Neural cell (in vitro differentiated cells): ENCODE measurements around the gene RELL2.

Experiments used
- CTCF ChIP-seq: fragments of 450-650 bp; IDR thresholded peaks from 2 replicates; pipeline ENCODE4 v1.5.1; 2014; ENCODE audit warnings: antibody characterized with exemption, mild to moderate bottlenecking, moderate library complexity; ENCODE audit not compliant: poor library complexity, severe bottlenecking
- EP300 ChIP-seq: fragments of 450-650 bp; conservative IDR thresholded peaks from 2 replicates; pipeline ENCODE4 v1.6.1; 2014; ENCODE audit warnings: antibody characterized with exemption, mild to moderate bottlenecking, moderate library complexity; ENCODE audit not compliant: poor library complexity, severe bottlenecking
- EZH2 ChIP-seq: fragments of 200-600, 300-800 bp; shearing (Covaris generic), sonication (generic); IDR thresholded peaks from 2 replicates; pipeline ENCODE4 v1.6.1; 2014; ENCODE audit warnings: antibody characterized with exemption, low read length, borderline replicate concordance, mild to moderate bottlenecking; ENCODE audit not compliant: insufficient read depth, poor library complexity, severe bottlenecking
- MXI1 ChIP-seq: fragments of 450-650 bp; conservative IDR thresholded peaks from 2 replicates; pipeline ENCODE4 v1.6.1; 2014; ENCODE audit warnings: antibody characterized with exemption, mild to moderate bottlenecking; ENCODE audit not compliant: poor library complexity, severe bottlenecking
- POLR2AphosphoS5 ChIP-seq: IDR thresholded peaks from 2 replicates; pipeline ENCODE4 v1.6.1; 2012
- RAD21 ChIP-seq: fragments of 450-650 bp; conservative IDR thresholded peaks from 2 replicates; pipeline ENCODE4 v1.6.1; 2014; ENCODE audit warnings: antibody characterized with exemption, mild to moderate bottlenecking, moderate library complexity
- SMC3 ChIP-seq: fragments of 450-650 bp; conservative IDR thresholded peaks from 2 replicates; pipeline ENCODE4 v1.6.1; 2014; ENCODE audit warnings: antibody characterized with exemption, mild to moderate bottlenecking, moderate library complexity; ENCODE audit not compliant: poor library complexity
- TAF1 ChIP-seq: IDR thresholded peaks from 2 replicates; pipeline ENCODE4 v1.6.1; 2012; ENCODE audit warnings: low read depth

DNA sequence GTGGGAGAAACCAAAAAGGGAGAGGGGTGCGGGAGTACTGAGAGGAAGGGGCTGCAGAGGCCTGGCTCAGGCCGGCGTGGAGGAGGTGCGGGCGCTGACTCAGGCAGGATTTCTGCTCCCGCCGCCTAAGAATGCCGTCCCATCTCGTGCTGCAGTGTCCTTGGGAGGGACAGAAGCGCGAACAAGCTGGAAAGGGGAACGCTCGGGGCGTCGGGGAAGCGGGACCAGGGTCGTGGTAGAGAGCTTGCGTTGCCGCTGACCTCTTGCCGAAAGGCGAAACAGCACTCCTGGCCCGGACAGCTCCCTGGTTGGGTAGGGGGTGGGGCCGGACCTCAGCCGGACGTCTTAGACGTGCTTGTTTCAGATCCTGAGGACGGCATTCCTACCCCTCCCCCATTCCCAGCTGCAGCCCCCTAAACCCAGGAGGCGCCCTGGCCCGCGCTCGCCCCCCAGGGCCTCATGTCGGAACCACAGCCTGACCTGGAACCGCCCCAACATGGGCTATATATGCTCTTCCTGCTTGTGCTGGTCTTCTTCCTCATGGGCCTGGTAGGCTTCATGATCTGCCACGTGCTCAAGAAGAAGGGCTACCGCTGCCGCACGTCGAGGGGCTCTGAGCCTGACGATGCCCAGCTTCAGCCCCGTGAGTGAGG lies 1.1 kb downstream of the RELL2 start:
- TF ChIP-seq CTCF (peak; percentile 60), POLR2AphosphoS5 (no peak), SMC3 (no peak), EP300 (no peak), EZH2 (no peak), RAD21 (no peak), MXI1 (no peak), TAF1 (no peak)
